GM18499 (cell line): ENCODE measurements around the gene TUBA3E.
"Not testable (repeated sequence)": the region's sequence is repeated elsewhere in the genome, so short reads cannot be mapped to it uniquely, and the experiment has no call there.

Source experiments
- ATAC-seq: cut with Tn5 transposase; IDR thresholded peaks from one replicate; pipeline ENCODE4 v1.9.1; 2021; ENCODE audit warnings: moderate number of reproducible peaks; ENCODE audit not compliant: insufficient read depth, unreplicated experiment

The TUBA3E gene

GRCh38 chr2:130192451-130192850 is 5.8 kb downstream of the TUBA3E start:
- not testable (repeated sequence) for ATAC-seq

GRCh38 chr2:130191319-130191718 is 6.9 kb downstream of the TUBA3E start:
- ATAC-seq: not testable (repeated sequence)

GRCh38 chr2:130190237-130190636 is 8.0 kb downstream of the TUBA3E start:
- no peak for ATAC-seq

GRCh38 chr2:130188958-130189357 is 9.3 kb downstream of the TUBA3E start:
- ATAC-seq: not testable (repeated sequence)

GRCh38 chr2:130187859-130188792 is 10.1 kb downstream of the TUBA3E start:
- not testable (repeated sequence) for ATAC-seq

- ATAC-seq: no peak
These were observed 11.0 kb downstream of the TUBA3E start for GRCh38 chr2:130187268-130187667.

GRCh38 chr2:130186391-130186790 is 11.8 kb downstream of the TUBA3E start:
- no peak for ATAC-seq

- ATAC-seq: no peak
These were observed 12.3 kb downstream of the TUBA3E start for GRCh38 chr2:130185896-130186295.

GRCh38 chr2:130185436-130185835 is 12.8 kb downstream of the TUBA3E start:
- ATAC-seq: no peak

GRCh38 chr2:130183512-130184373 is 14.5 kb downstream of the TUBA3E start:
- no peak for ATAC-seq

GRCh38 chr2:130182826-130183511 is 15.3 kb downstream of the TUBA3E start:
- ATAC-seq: not testable (repeated sequence)

GRCh38 chr2:130181880-130182682 is 16.2 kb downstream of the TUBA3E start, which contains the start of gene MZT2B:
Gene MZT2B (plus strand): TSS chr2:130182262. CDS start chr2:130182283, 21 bp downstream.
- peak; percentile 60 for ATAC-seq

GRCh38 chr2:130181325-130181879 is 16.8 kb downstream of the TUBA3E start, which contains the start of gene SMPD4:
Gene SMPD4 (minus strand): TSS chr2:130181602. CDS start chr2:130176592, 5,010 bp downstream.
- ATAC-seq: peak; percentile 51

GRCh38 chr2:130180404-130181324 is 17.6 kb downstream of the TUBA3E start:
- not testable (repeated sequence) for ATAC-seq

GRCh38 chr2:130174866-130175265 is 23.4 kb downstream of the TUBA3E start:
- ATAC-seq: peak; percentile 80

GRCh38 chr2:130169896-130170295 is 28.3 kb downstream of the TUBA3E start:
- ATAC-seq: no peak

- ATAC-seq: not testable (repeated sequence)
These were observed 29.1 kb downstream of the TUBA3E start for GRCh38 chr2:130169163-130169562.

GRCh38 chr2:130166611-130167010 is 31.6 kb downstream of the TUBA3E start:
- ATAC-seq: not testable (repeated sequence)
